HG02759 (cell line): ENCODE results near the gene GALNT12.

Source experiments
- ATAC-seq: cut with Tn5 transposase; IDR thresholded peaks from one replicate; pipeline ENCODE4 v1.9.1; 2021; ENCODE audit warnings: mild to moderate bottlenecking, moderate library complexity; ENCODE audit not compliant: unreplicated experiment

Gene GALNT12

GRCh38 chr9:98899408-98900056 is 92.1 kb downstream of the GALNT12 start:
- no peak for ATAC-seq
